H1 (cell line): ENCODE measurements around the gene SPTY2D1. TPM values are rescaled to one million over a fixed set of nuclear protein-coding genes. Genes with fewer than 3 reads are reported as not detected.

Source experiments
- CTCF ChIA-PET: fragments of 300-600 bp; sonication (Branson Sonifier 250); formaldehyde crosslinking; loops from one replicate; lab custom pipeline; 2021; ENCODE audit not compliant: partially characterized antibody; lab: Charles Lee
- POLR2A ChIA-PET: fragments of 300-600 bp; sonication (Branson Sonifier 250); formaldehyde crosslinking; loops from one replicate; lab custom pipeline; 2021; ENCODE audit warnings: inconsistent platforms; ENCODE audit not compliant: partially characterized antibody; lab: Charles Lee
- DNase-seq, 2 experiments: peaks; one replicate each; pipeline versions ENCODE4 v3.0.0 to v3.0.0-alpha.2; 2010 to 2022; ENCODE audit warnings: low spot score in 2 of 2, low read depth in 1 of 2, mixed read lengths in 1 of 2
- FAIRE-seq: peaks from 2 replicates; lab custom pipeline; 2011; peaks lifted over from hg19 to GRCh38; lab: Jason Lieb, UNC
- H2AFZ ChIP-seq: 2 replicates; pipeline ENCODE4 v1.8.1; 2012; ENCODE audit warnings: low read length, inconsistent platforms
- H2AK5ac ChIP-seq: 2 replicates; pipeline ENCODE4 v1.6.1; 2013; ENCODE audit warnings: low read depth, low read length
- H2BK120ac ChIP-seq: replicated peaks from 2 replicates; pipeline ENCODE3; 2013; ENCODE audit warnings: low read depth, low read length, inconsistent platforms
- H2BK12ac ChIP-seq: 2 replicates; pipeline ENCODE4 v1.6.1; 2013; ENCODE audit warnings: low read depth, low read length
- H2BK15ac ChIP-seq: 2 replicates; pipeline ENCODE4 v1.6.1; 2013; ENCODE audit warnings: low read length
- H2BK20ac ChIP-seq: 2 replicates; pipeline ENCODE4 v1.6.1; 2013; ENCODE audit warnings: low read length
- H2BK5ac ChIP-seq: 2 replicates; pipeline ENCODE4 v1.6.1; 2013; ENCODE audit warnings: low read depth, low read length
- H3K14ac ChIP-seq: 2 replicates; pipeline ENCODE4 v1.6.1; 2013; ENCODE audit warnings: inconsistent platforms; ENCODE audit not compliant: insufficient read length
- H3K18ac ChIP-seq: 2 replicates; pipeline ENCODE4 v1.6.1; 2013; ENCODE audit warnings: low read length; ENCODE audit errors: extremely low read depth
- H3K23ac ChIP-seq: 2 replicates; pipeline ENCODE4 v1.6.1; 2013; ENCODE audit warnings: inconsistent platforms; ENCODE audit not compliant: insufficient read length
- H3K23me2 ChIP-seq: 2 replicates; pipeline ENCODE4 v1.6.1; 2013; ENCODE audit warnings: low read depth, low read length
- H3K27ac ChIP-seq: 2 replicates; pipeline ENCODE4 v1.6.1; 2011; ENCODE audit warnings: low read depth, low read length, inconsistent platforms
- H3K27me3 ChIP-seq, 4 experiments: replicated peaks in 1 of 4; 1 replicate in 1 of 4; 2 replicates in 3 of 4; pipeline versions ENCODE4 v1.6.1 to v1.8.1; 2011 to 2013; ENCODE audit warnings: low read length in 3 of 4, mild to moderate bottlenecking in 3 of 4, inconsistent platforms in 2 of 4, mixed read lengths in 2 of 4, moderate library complexity in 1 of 4; ENCODE audit not compliant: control insufficient read depth in 3 of 4, insufficient read depth in 3 of 4; ENCODE audit errors: extremely low read depth in 1 of 4
- H3K36me3 ChIP-seq, 4 experiments: 2 replicates each; pipeline versions ENCODE4 v1.6.1 to v1.8.1; 2011 to 2013; ENCODE audit warnings: mild to moderate bottlenecking in 4 of 4, low read length in 3 of 4, moderate library complexity in 2 of 4, control low read depth in 1 of 4, inconsistent platforms in 1 of 4; ENCODE audit not compliant: insufficient read depth in 4 of 4, control insufficient read depth in 2 of 4
- H3K4ac ChIP-seq: replicated peaks from 2 replicates; pipeline ENCODE3; 2013; ENCODE audit warnings: low read length, low read depth, mixed read lengths, inconsistent platforms; ENCODE audit not compliant: insufficient read length
- H3K4me1 ChIP-seq, 4 experiments: replicated peaks in 1 of 4; 1 replicate in 1 of 4; 2 replicates in 3 of 4; pipeline versions ENCODE4 v1.6.1 to v1.8.1; 2011 to 2013; ENCODE audit warnings: low read length in 3 of 4, inconsistent platforms in 2 of 4, mixed read lengths in 1 of 4; ENCODE audit not compliant: insufficient read depth in 4 of 4, control insufficient read depth in 3 of 4
- H3K4me2 ChIP-seq, 2 experiments: 2 replicates each; pipeline versions ENCODE4 v1.6.1 to v1.8.1; 2011 to 2013; ENCODE audit warnings: low read depth in 2 of 2, low read length in 2 of 2, control low read depth in 1 of 2, inconsistent platforms in 1 of 2, mild to moderate bottlenecking in 1 of 2; ENCODE audit not compliant: insufficient read depth in 1 of 2
- H3K4me3 ChIP-seq, 4 experiments: fragments of 200-600, 300-600 bp in 1 of 4; sonication (generic), shearing (Covaris generic), sonication (Bioruptor Twin) in 1 of 4; 2 replicates each; pipeline versions ENCODE4 v1.5.1 to v1.8.1; 2011 to 2016; ENCODE audit warnings: low read length in 4 of 4, low read depth in 3 of 4, control low read depth in 2 of 4, inconsistent platforms in 2 of 4, mild to moderate bottlenecking in 2 of 4, mixed read lengths in 1 of 4, moderate library complexity in 1 of 4; ENCODE audit not compliant: insufficient read depth in 2 of 4; ENCODE audit errors: extremely low read depth in 1 of 4
- H3K56ac ChIP-seq: replicated peaks from 2 replicates; pipeline ENCODE3; 2013; ENCODE audit warnings: low read depth, mild to moderate bottlenecking, mixed read lengths, low read length, inconsistent platforms; ENCODE audit not compliant: insufficient read length
- H3K79me1 ChIP-seq: 2 replicates; pipeline ENCODE4 v1.6.1; 2013; ENCODE audit warnings: low read depth, low read length, control low read depth
- H3K79me2 ChIP-seq, 2 experiments: 2 replicates each; pipeline versions ENCODE4 v1.6.1 to v1.8.1; 2012 to 2013; ENCODE audit warnings: low read length in 2 of 2, mild to moderate bottlenecking in 2 of 2, inconsistent platforms in 1 of 2; ENCODE audit not compliant: insufficient read depth in 2 of 2, control insufficient read depth in 1 of 2
- H3K9ac ChIP-seq, 4 experiments: replicated peaks in 1 of 4; 1 replicate in 1 of 4; 2 replicates in 3 of 4; pipeline versions ENCODE4 v1.6.1 to v1.8.1; 2011 to 2013; ENCODE audit warnings: low read depth in 3 of 4, low read length in 3 of 4, control low read depth in 2 of 4, mild to moderate bottlenecking in 2 of 4, moderate library complexity in 2 of 4, inconsistent platforms in 1 of 4; ENCODE audit errors: extremely low read depth in 1 of 4
- H3K9me3 ChIP-seq, 2 experiments: 2 replicates each; pipeline versions ENCODE4 v1.6.1 to v1.8.1; 2012 to 2013; ENCODE audit warnings: mild to moderate bottlenecking in 2 of 2, moderate library complexity in 2 of 2, control low read depth in 1 of 2, inconsistent platforms in 1 of 2, low read depth in 1 of 2, low read length in 1 of 2, mixed read lengths in 1 of 2; ENCODE audit not compliant: insufficient read depth in 2 of 2
- H4K20me1 ChIP-seq, 2 experiments: replicated peaks in 1 of 2; 2 replicates each; pipeline versions ENCODE3 to v1.8.1; 2011 to 2013; ENCODE audit warnings: inconsistent platforms in 2 of 2, low read length in 2 of 2, mild to moderate bottlenecking in 1 of 2; ENCODE audit not compliant: insufficient read depth in 2 of 2, control insufficient read depth in 1 of 2
- H4K5ac ChIP-seq: 2 replicates; pipeline ENCODE4 v1.6.1; 2013; ENCODE audit warnings: low read length, low read depth, mixed read lengths, inconsistent platforms; ENCODE audit not compliant: insufficient read length
- H4K8ac ChIP-seq: 2 replicates; pipeline ENCODE4 v1.8.0; 2013; ENCODE audit warnings: mild to moderate bottlenecking, moderate library complexity, low read length, inconsistent platforms; ENCODE audit not compliant: insufficient read depth; ENCODE audit errors: extremely low read depth
- H4K91ac ChIP-seq: replicated peaks from 2 replicates; pipeline ENCODE3; 2013; ENCODE audit warnings: low read length, mixed read lengths, inconsistent platforms; ENCODE audit not compliant: insufficient read length
- ASH2L ChIP-seq: fragments of 200-600, 300-600 bp; sonication (generic); IDR thresholded peaks from one replicate; pipeline ENCODE4 v1.7.1; 2017; ENCODE audit warnings: low read length
- BRCA1 ChIP-seq: IDR thresholded peaks from 2 replicates; pipeline ENCODE4 v1.6.1; 2012; ENCODE audit warnings: low read depth, low read length, improper control_type of control experiment
- CTBP2 ChIP-seq: IDR thresholded peaks from 2 replicates; pipeline ENCODE4 v1.7.0; 2011; ENCODE audit warnings: borderline replicate concordance, mild to moderate bottlenecking, moderate library complexity, mixed read lengths, low read length; ENCODE audit not compliant: insufficient read depth, insufficient read length
- EGR1 ChIP-seq: IDR thresholded peaks from 2 replicates; pipeline ENCODE4 v1.6.1; 2011; ENCODE audit warnings: low read depth, low read length, borderline replicate concordance
- GABPA ChIP-seq: IDR thresholded peaks from 2 replicates; pipeline ENCODE4 v1.6.1; 2011; ENCODE audit warnings: mild to moderate bottlenecking, low read length, moderate library complexity, borderline replicate concordance; ENCODE audit not compliant: insufficient read depth
- KDM4A ChIP-seq: IDR thresholded peaks from one replicate; pipeline ENCODE4 v1.7.1; 2012; ENCODE audit warnings: low read depth, mild to moderate bottlenecking, moderate library complexity, low read length, inconsistent platforms; ENCODE audit not compliant: severe bottlenecking
- PHF8 ChIP-seq: fragments of 200-600 bp; sonication (generic); conservative IDR thresholded peaks from 2 replicates; pipeline ENCODE4 v1.7.1; 2012; ENCODE audit warnings: low read depth, mild to moderate bottlenecking, inconsistent platforms, low read length, moderate library complexity
- POU5F1 ChIP-seq: IDR thresholded peaks from 2 replicates; pipeline ENCODE4 v1.6.1; 2011; ENCODE audit warnings: low read depth, mild to moderate bottlenecking, low read length, moderate library complexity
- RAD21 ChIP-seq, 2 experiments: IDR thresholded peaks in 1 of 2; conservative IDR thresholded peaks in 1 of 2; 2 replicates each; pipeline ENCODE4 v1.6.1; 2011; ENCODE audit warnings: low read depth in 2 of 2, low read length in 2 of 2, improper control_type of control experiment in 1 of 2, inconsistent platforms in 1 of 2, mild to moderate bottlenecking in 1 of 2, moderate library complexity in 1 of 2
- RFX5 ChIP-seq: IDR thresholded peaks from 2 replicates; pipeline ENCODE4 v1.6.1; 2011; ENCODE audit warnings: low read depth, low read length, improper control_type of control experiment, borderline replicate concordance
- SIN3A ChIP-seq, 2 experiments: IDR thresholded peaks in 1 of 2; conservative IDR thresholded peaks in 1 of 2; 2 replicates each; pipeline ENCODE4 v1.6.1; 2011 to 2012; ENCODE audit warnings: low read length in 2 of 2, improper control_type of control experiment in 1 of 2, low read depth in 1 of 2, mild to moderate bottlenecking in 1 of 2
- SP1 ChIP-seq: IDR thresholded peaks from 2 replicates; pipeline ENCODE4 v1.6.1; 2011; ENCODE audit warnings: low read depth, low read length
- TAF1 ChIP-seq: IDR thresholded peaks from 2 replicates; pipeline ENCODE4 v1.6.1; 2011; ENCODE audit warnings: mild to moderate bottlenecking, low read depth, low read length
- TAF7 ChIP-seq: optimal IDR thresholded peaks from 2 replicates; pipeline ENCODE3; 2011; ENCODE audit warnings: low read depth, mild to moderate bottlenecking, inconsistent platforms, low read length, moderate library complexity, borderline replicate concordance
- WGBS, 2 experiments: shearing (Covaris generic) in 1 of 2; methylation state at CpG; one replicate each; pipeline versions ENCODE4 v1.1.6 to v1.1.7; 2013 to 2015; ENCODE audit warnings: low lambda C conversion rate in 2 of 2, mixed read lengths in 2 of 2, inconsistent platforms in 1 of 2, low coverage in 1 of 2, missing lambda C conversion rate in 1 of 2; ENCODE audit not compliant: insufficient replicate concordance in 2 of 2, insufficient coverage in 1 of 2, insufficient read length in 1 of 2; ENCODE audit errors: extremely low coverage in 1 of 2, missing lambda C conversion rate in 1 of 2; 5-methylcytosine and 5-hydroxymethylcytosine counted together
- polyA plus RNA-seq, 7 experiments: library from polyadenylated mRNA; depleted of rRNA in 3 of 7; stranded (reverse) in 5 of 7; unstranded in 2 of 7; fragments of >200 nt in 5 of 7; fragments of 200-250 nt in 2 of 7; gene quantifications; 1 replicate in 5 of 7; 2 replicates in 1 of 7; 4 replicates in 1 of 7; pipeline versions ENCODE4 v1.2.1 to v1.2.3, GENCODE V29; 2011 to 2013; ENCODE audit warnings: missing spikeins in 2 of 7, mixed read lengths in 2 of 7
- total RNA-seq: library from RNA; stranded (reverse); fragmentation: NEBNext Ultra II Directional; extraction: Animal tissue kit (Norgen Biotek cat#: 25700); gene quantifications from 2 replicates; pipeline ENCODE4 v1.2.1, GENCODE V29; 2021

The SPTY2D1 gene
- total and polyA plus RNA-seq, 2 of the 8 experiments (the other 6 are each of a cell fraction or from before 2014, with no cell fraction given): 4.9 to 17.6 TPM

- Histone ChIP-seq H4K8ac (no peak overlapping the region), H2AK5ac (no peak overlapping the region), H2BK15ac (no peak overlapping the region), H4K5ac (no peak overlapping the region), H2BK20ac (no peak overlapping the region), H3K23ac (no peak overlapping the region), H4K20me1 (peaks cover 0 to 4% of the 10 kb centered on the region in 2 experiments), H3K18ac (no peak overlapping the region), H3K27ac (no peak overlapping the region), H3K14ac (no peak overlapping the region), H3K23me2 (no peaks in the 10 kb centered on the region), H3K9ac (no peak overlapping the region), H3K79me1 (no peaks in the 10 kb centered on the region), H2BK5ac (no peak overlapping the region), H2BK12ac (no peak overlapping the region), H3K56ac (no peak overlapping the region), H3K4me2 (no peak overlapping the region), H3K4me3 (no peak overlapping the region), H4K91ac (no peak overlapping the region), H3K27me3 (no peaks in the 10 kb centered on the region), H3K4ac (no peak overlapping the region), H3K79me2 (no peaks in the 10 kb centered on the region), H3K36me3 (peaks cover 2 to 53% (median 25%) of the 10 kb centered on the region in 4 experiments; a peak in 7 of 8 replicates), H3K9me3 (no peaks in the 10 kb centered on the region), H2BK120ac (no peak overlapping the region), H2AFZ (no peak overlapping the region), H3K4me1 (no peaks in the 10 kb centered on the region)
- WGBS, 2 experiments: 91% methylated on average over 2 of the region's 2 CpGs; no CpG with 5 or more reads in 1 of the 2 experiments
- ChIA-PET POLR2A (interaction anchor here (1.7 kb wide), 1 partner anchor 10 kb away, joined by 4 read pairs; no protein-coding TSS in a partner anchor), CTCF (interaction anchor here (0.6 kb wide), 1 partner anchor 167 kb away, joined by 3 read pairs; no protein-coding TSS in a partner anchor)
- FAIRE-seq: no peak
- DNase-seq: no peak
- TF ChIP-seq PHF8 (no peak), GABPA (no peak), KDM4A (no peak), CTBP2 (no peak), RFX5 (no peak), POU5F1 (no peak), EGR1 (no peak), SP1 (no peak), TAF1 (no peak), BRCA1 (no peak), ASH2L (no peak), TAF7 (no peak), SIN3A (conservative IDR thresholded peaks at IDR 0.05 in 1 of 2, IDR thresholded peaks at IDR 0.05 in 1 of 2; ENCODE audit: low read depth in 1 of 2, low read length in 2 of 2) (no peak), RAD21 (IDR thresholded peaks at IDR 0.05 in 1 of 2, conservative IDR thresholded peaks at IDR 0.05 in 1 of 2; ENCODE audit: low read depth in 2 of 2, low read length in 2 of 2) (no peak)
These were observed 22.9 kb downstream of the SPTY2D1 start for GRCh38 chr11:18611196-18611595.
